ENCODE measurements around the gene MFGE8. TPM values are rescaled to one million over a fixed set of nuclear protein-coding genes. Genes with fewer than 3 reads are reported as not detected.
A peak's percentile ranks its signal among the peaks of the same experiment; 100 is the strongest.

Gene MFGE8
- total and polyA plus RNA-seq, 9 of the 15 experiments (the other 6 are each of a cell fraction or from before 2014, with no cell fraction given), result 2.3 to 142 (median 62.3) TPM

DNA sequence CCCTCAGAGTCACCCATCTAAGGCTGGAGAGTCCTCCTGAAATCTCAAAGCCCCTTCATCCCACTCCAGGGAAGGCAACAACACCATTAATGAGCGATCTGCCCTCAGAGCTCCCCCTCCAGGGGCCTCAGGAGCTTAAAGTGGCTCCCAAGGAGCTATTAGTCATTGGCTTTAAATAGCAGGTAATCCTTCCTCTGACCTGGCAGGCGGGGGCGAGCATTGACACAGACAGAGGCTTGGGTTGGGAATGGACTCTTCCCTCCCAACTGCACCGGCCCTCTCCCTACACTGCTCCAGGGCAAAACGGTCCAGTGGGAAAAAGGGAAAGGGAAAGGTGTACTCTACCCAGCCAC is 1.4 kb downstream of the MFGE8 start:
- intact Hi-C loops (cut with micrococcal nuclease) (loop anchor here (5.0 kb wide), 1 partner anchor 76 kb away; no protein-coding TSS in a partner anchor), in situ Hi-C loops (cut with MboI) (loop anchor here (5.0 kb wide), 1 partner anchor 106 kb away; no protein-coding TSS in a partner anchor)
- H3K4me1 ChIP-seq (replicated peaks in 1 of 2; ENCODE audit: control insufficient read depth in 2 of 2, insufficient read depth in 2 of 2, low read length in 2 of 2), result peaks cover 25 to 39% of the 10 kb centered on the region in 2 experiments; a peak in 4 of 5 replicates
- FAIRE-seq (peak; percentile 87), DNase-seq (ENCODE audit: extremely low read depth in 1 of 4, low spot score in 3 of 4) (peak; percentile 58 to 77 (median 69)), ATAC-seq (peak; percentile 60)
- peaks cover 44% of the 10 kb centered on the region for H3K36me3 ChIP-seq (ENCODE audit: control insufficient read depth, insufficient read depth, low read length)
- H4K20me1 ChIP-seq (replicated peaks; ENCODE audit: control insufficient read depth, insufficient read depth, low read length), result 0 out of 2 replicates have a peak, but pooled peaks cover 9% of the 10 kb centered on the region
- H3K9me3 ChIP-seq (replicated peaks; ENCODE audit: control insufficient read depth, insufficient read depth, low read depth, low read length), result no peaks in the 10 kb centered on the region
- POLR2A ChIA-PET, result interaction anchor here (0.6 to 1.3 kb wide), 9 partner anchors 9 to 311 kb away, joined by 3 to 5 read pairs (median 3); no protein-coding TSS in a partner anchor
- no TSS peak for BruUV-seq (replicated peaks)
- CTCF ChIA-PET (ENCODE audit: low intra/inter-chr PET ratio), result no interaction called here
- H3K4me2 ChIP-seq (ENCODE audit: insufficient read depth, low read length), result peak overlapping the region; percentile 84
- H2AFZ ChIP-seq (ENCODE audit: low read depth, low read length), result 0 out of 2 replicates have a peak overlapping the region, but pooled peaks have one; percentile 3
- 15% methylated on average over 5 of the region's 5 CpGs for WGBS (ENCODE audit: insufficient coverage, low coverage, missing lambda C conversion rate)
- peak overlapping the region; percentile 75 to 95; a peak in 3 of 4 replicates for H3K9ac ChIP-seq (ENCODE audit: insufficient read depth in 1 of 2, low read depth in 2 of 2, low read length in 2 of 2)
- peak overlapping the region; percentile 75 for H3K4me3 ChIP-seq
- peak overlapping the region; percentile 74 for H3K27ac ChIP-seq (ENCODE audit: extremely low read depth, low read depth, low read length)
- no peaks in the 10 kb centered on the region for H3K27me3 ChIP-seq (ENCODE audit: control insufficient read depth in 2 of 2, insufficient read depth in 2 of 2, low read length in 2 of 2)
- no peaks in the 10 kb centered on the region for H3K9me1 ChIP-seq (ENCODE audit: control insufficient read depth, insufficient read depth, low read length)
- H3K79me2 ChIP-seq (ENCODE audit: control insufficient read depth, insufficient read depth, low read length), result peaks cover 31% of the 10 kb centered on the region
- TF ChIP-seq, protein P1, sequence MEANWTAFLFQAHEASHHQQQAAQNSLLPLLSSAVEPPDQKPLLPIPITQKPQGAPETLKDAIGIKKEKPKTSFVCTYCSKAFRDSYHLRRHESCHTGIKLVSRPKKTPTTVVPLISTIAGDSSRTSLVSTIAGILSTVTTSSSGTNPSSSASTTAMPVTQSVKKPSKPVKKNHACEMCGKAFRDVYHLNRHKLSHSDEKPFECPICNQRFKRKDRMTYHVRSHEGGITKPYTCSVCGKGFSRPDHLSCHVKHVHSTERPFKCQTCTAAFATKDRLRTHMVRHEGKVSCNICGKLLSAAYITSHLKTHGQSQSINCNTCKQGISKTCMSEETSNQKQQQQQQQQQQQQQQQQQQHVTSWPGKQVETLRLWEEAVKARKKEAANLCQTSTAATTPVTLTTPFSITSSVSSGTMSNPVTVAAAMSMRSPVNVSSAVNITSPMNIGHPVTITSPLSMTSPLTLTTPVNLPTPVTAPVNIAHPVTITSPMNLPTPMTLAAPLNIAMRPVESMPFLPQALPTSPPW (CRISPR knock-in tag; IDR thresholded peaks at IDR 0.05), result no peak
- no peak for TF ChIP-seq FOXJ2 (tag; IDR thresholded peaks at IDR 0.05)
- no peak for TF ChIP-seq TAF7 (tag; IDR thresholded peaks at IDR 0.05)
- no peak for TF ChIP-seq E4F1 (CRISPR knock-in tag; IDR thresholded peaks at IDR 0.05; ENCODE audit: borderline replicate concordance)
- TF ChIP-seq, protein P2, sequence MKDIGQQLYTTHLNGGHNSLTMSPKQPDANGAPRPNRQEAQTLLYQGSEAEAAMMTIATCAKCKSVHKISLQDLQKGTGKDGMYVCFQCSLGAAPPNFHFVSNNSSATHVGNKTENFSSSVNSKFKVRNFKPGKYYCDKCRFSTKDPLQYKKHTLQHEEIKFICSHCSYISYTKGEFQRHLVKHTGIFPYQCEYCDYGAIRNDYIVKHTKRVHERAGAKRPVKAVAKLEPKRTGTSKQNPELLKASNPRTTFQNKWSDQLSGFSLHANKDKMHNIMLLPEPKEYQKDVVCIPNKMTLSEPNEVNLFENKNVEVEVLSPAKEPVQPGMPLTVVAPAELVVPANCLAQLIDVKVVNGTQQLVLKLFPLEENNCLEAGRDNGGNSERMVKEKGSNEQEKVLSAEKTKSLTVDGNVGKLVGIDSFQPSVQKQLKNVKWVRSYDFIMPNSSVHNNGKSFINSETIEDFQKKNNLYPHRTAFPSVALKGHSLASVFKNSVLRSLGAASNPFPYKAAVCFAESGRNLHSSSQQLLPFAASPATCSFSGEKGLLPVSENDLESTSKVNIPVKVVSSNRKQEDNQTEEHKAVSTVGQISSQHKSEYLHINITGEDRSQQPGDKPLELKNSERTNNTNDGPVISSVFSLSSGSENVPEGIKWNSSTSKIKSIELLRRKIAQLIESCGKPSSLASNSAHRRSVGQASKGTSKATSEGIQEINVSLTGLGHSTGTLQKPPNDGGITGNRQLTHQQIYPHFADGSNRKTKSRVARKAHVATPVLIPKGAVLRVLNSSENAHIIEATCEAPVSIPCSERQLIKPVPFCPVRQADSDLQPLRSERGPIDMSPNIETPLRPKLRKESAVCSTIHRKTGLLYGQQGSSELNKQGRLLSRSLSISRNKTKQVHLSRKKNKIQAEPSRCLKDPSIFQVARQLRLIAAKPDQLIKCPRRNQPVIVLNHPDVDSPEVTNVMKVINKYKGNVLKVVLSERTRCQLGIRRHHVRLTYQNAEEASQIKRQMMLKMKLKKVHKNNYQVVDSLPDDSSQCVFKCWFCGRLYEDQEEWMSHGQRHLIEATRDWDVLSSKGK (CRISPR knock-in tag; IDR thresholded peaks at IDR 0.05), result no peak
- no peak for TF ChIP-seq LCOR (CRISPR knock-in tag; IDR thresholded peaks at IDR 0.05)
- TF ChIP-seq NFIC (IDR thresholded peaks at IDR 0.05), result no peak
- peak in 1 of 2 experiments; percentile 17; a peak in 1 of 4 replicates for TF ChIP-seq RAD21 (CRISPR knock-in tag; conservative IDR thresholded peaks at IDR 0.05 in 1 of 2, IDR thresholded peaks at IDR 0.05 in 1 of 2)
- no peak for TF ChIP-seq ZNF561 (CRISPR knock-in tag; conservative IDR thresholded peaks at IDR 0.05)
- TF ChIP-seq ZBTB7A (IDR thresholded peaks at IDR 0.05; ENCODE audit: borderline replicate concordance, control insufficient read depth, low read depth, low read length), result peak; percentile 60; the same call in 1 of the 2 replicates

Data from K562 (cell line).